HG03060 (cell line): ENCODE measurements around the gene CASP8AP2.
"Not testable (repeated sequence)": the region's sequence is repeated elsewhere in the genome, so short reads cannot be mapped to it uniquely, and the experiment has no call there.

Source experiments
- ATAC-seq: cut with Tn5 transposase; IDR thresholded peaks from one replicate; pipeline ENCODE4 v1.9.1; 2021; ENCODE audit warnings: low read depth, moderate number of reproducible peaks; ENCODE audit not compliant: unreplicated experiment

CASP8AP2 gene

GRCh38 chr6:89819336-89820130 lies 10.1 kb upstream of the CASP8AP2 start, which contains the start of gene MDN1:
TSS of gene MDN1 (minus strand) at chr6:89819794. CDS start at chr6:89819607, 187 bp downstream.
- ATAC-seq = peak; percentile 90

GRCh38 chr6:89826029-89826528 lies 3.6 kb upstream of the CASP8AP2 start:
- no peak for ATAC-seq

- ATAC-seq = not testable (repeated sequence)
These were observed 1.1 kb upstream of the CASP8AP2 start for GRCh38 chr6:89828475-89828987.

- ATAC-seq = peak; percentile 19
These were observed 650 bp upstream of the CASP8AP2 start for GRCh38 chr6:89828988-89829471.

GRCh38 chr6:89830170-89830809 lies 610 bp downstream of the CASP8AP2 start:
- no peak for ATAC-seq

GRCh38 chr6:89834884-89835792 lies 5.5 kb downstream of the CASP8AP2 start:
- peak; percentile 98 for ATAC-seq

GRCh38 chr6:89836639-89837222 lies 7.1 kb downstream of the CASP8AP2 start:
- ATAC-seq = no peak

- no peak for ATAC-seq
These were observed 10.9 kb downstream of the CASP8AP2 start for GRCh38 chr6:89840538-89840937.

- no peak for ATAC-seq
These were observed 12.5 kb downstream of the CASP8AP2 start for GRCh38 chr6:89842228-89842627.

- ATAC-seq = no peak
These were observed 13.4 kb downstream of the CASP8AP2 start for GRCh38 chr6:89843070-89843469.

GRCh38 chr6:89847513-89847912 lies 17.8 kb downstream of the CASP8AP2 start:
- not testable (repeated sequence) for ATAC-seq

GRCh38 chr6:89853068-89853467 lies 23.4 kb downstream of the CASP8AP2 start:
- ATAC-seq = no peak

GRCh38 chr6:89858041-89858440 lies 28.4 kb downstream of the CASP8AP2 start:
- ATAC-seq = no peak

- no peak for ATAC-seq
These were observed 30.1 kb downstream of the CASP8AP2 start for GRCh38 chr6:89859744-89860143.

GRCh38 chr6:89862273-89862672 lies 32.6 kb downstream of the CASP8AP2 start:
- peak; percentile 66 for ATAC-seq

GRCh38 chr6:89862698-89863097 lies 33.0 kb downstream of the CASP8AP2 start:
- ATAC-seq = no peak

GRCh38 chr6:89866024-89866678 lies 36.5 kb downstream of the CASP8AP2 start:
- no peak for ATAC-seq

- no peak for ATAC-seq
These were observed 44.0 kb downstream of the CASP8AP2 start for GRCh38 chr6:89873721-89874120.

GRCh38 chr6:89874438-89874837 lies 44.8 kb downstream of the CASP8AP2 start:
- no peak for ATAC-seq
